GM21447 (cell line): ENCODE results near the gene NCAN.
"Not testable (repeated sequence)": the region's sequence is repeated elsewhere in the genome, so short reads cannot be mapped to it uniquely, and the experiment has no call there.

Experiments used
- ATAC-seq: cut with Tn5 transposase; IDR thresholded peaks from one replicate; pipeline ENCODE4 v1.9.1; 2021; ENCODE audit not compliant: unreplicated experiment

Gene NCAN

DNA sequence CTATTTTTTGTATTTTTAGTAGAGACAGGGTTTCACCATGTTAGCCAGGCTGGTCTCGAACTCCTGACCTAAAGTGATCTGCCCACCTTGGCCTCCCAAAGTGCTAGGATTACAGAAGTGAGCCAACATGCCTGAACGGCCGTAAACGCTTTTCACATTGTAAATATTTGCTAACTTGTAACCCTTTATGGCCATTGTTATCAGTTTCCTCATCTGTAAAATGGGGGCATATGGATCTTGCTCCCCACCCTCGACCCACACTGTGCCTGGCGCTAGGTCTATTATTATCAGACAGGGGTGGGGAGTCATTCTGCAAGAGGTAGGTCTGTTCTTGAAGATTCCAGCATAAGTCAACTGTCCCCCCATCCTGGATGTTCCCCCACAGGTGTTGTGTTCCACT, 11.9 kb downstream of the NCAN start:
- no peak for ATAC-seq

- ATAC-seq: no peak
These were observed 12.5 kb downstream of the NCAN start for GRCh38 chr19:19224150-19224851.

- no peak for ATAC-seq
These were observed 13.2 kb downstream of the NCAN start for GRCh38 chr19:19224852-19225494.

- ATAC-seq: no peak
These were observed 14.4 kb downstream of the NCAN start for GRCh38 chr19:19226204-19226603.

GRCh38 chr19:19226663-19227062, 14.9 kb downstream of the NCAN start:
- ATAC-seq: no peak

DNA sequence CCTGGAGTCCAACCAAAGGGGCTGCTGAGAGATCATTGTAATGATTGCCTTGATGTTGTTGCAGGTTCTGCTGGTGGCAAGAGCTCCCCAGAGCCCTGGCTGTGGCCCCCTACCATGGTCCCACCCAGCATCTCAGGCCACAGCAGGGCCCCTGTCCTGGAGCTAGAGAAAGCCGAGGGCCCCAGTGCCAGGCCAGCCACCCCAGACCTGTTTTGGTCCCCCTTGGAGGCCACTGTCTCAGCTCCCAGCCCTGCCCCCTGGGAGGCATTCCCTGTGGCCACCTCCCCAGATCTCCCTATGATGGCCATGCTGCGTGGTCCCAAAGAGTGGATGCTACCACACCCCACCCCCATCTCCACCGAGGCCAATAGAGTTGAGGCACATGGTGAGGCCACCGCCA, 15.5 kb downstream of the NCAN start:
- no peak for ATAC-seq

- no peak for ATAC-seq
These were observed 17.9 kb downstream of the NCAN start for GRCh38 chr19:19229701-19230100.

DNA sequence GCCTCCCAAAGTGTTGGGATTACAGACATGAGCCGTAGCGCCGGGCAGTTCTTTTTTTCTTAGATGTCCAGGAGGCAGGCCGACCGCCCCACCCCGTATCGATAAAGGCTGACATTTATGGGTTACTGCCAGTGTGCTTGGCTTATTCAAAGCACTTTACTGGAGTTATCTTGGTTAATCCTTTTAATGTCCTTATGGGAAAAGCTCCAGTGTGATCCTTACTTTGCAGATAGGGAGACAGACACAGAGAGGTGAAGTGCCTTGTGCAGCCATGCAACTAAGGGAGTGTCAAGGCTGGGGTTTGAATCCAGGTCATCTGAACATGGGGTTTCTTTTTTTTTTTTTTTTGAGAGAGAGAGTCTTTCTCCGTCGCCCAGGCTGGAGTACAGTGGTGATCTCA, 19.2 kb downstream of the NCAN start:
- no peak for ATAC-seq

GRCh38 chr19:19232261-19232721, 20.5 kb downstream of the NCAN start:
- ATAC-seq: no peak

DNA sequence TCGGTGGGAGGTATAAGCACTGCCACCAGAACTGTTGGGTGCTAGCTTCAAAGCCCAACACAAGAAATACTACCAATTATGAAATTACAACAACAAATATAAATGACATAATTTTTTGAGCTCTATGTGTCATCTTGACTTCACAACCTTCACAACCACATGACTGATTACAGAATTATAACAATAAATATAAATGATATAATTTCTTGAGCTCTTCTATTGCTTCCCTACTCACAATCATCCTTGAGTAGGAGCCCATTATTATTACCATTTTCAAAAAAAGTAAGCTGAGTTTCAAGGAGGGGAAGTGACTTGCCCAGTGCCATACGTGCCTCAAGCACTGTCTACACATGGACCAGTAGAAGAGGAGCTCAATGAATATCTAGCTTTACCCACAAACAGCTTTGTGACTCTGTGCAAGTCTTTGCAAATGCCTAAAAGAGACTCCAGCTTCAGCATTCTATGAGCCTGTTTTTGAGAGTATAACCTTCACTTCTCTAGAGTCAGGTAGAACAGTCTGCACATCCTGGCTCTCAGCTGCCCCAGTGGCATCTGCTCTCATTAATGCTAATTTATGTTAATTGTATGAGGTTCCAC, 22.6 kb downstream of the NCAN start:
- ATAC-seq: no peak

DNA sequence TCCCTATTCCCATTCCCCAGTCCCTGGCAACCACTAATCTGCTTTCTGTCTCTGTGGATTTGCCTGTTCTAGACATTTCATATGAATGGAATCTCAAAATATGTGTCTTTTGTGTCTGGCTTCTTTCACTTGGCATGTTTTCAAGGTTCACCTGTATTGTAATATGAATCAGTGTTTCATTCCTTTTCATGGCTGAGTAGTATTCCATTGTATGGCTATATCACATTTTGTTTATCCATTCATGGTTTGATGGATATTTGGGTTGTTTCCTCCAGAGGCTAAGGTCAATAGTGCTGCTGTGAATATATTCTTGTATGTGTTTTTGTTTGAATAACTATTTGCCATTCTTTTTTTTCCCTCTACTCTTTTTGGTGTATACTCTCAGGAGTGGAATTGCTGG, 24.4 kb downstream of the NCAN start:
- no peak for ATAC-seq

- ATAC-seq: no peak
These were observed 26.6 kb downstream of the NCAN start for GRCh38 chr19:19238126-19238894.

- ATAC-seq: no peak
These were observed 27.9 kb downstream of the NCAN start for GRCh38 chr19:19239675-19240074.

DNA sequence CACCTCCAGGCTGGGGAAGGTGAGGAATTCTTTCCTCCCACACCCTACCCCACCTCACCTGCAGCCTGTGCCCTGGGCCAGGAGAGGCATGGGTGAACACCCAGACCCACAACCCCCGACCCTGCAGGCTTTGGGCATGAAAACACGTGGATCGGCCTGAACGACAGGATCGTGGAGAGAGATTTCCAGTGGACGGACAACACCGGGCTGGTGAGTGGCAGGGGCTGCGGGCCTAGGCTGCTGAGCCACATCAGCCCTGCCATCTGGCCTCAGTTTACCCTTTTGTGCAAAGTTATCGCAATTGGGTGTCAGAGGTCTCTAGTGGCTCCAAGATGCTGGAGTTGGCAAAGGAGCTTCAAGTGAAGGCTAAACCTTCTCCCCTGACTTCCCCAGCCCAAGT, 28.7 kb downstream of the NCAN start:
- no peak for ATAC-seq

- ATAC-seq: no peak
These were observed 38.5 kb downstream of the NCAN start for GRCh38 chr19:19250196-19250801.

DNA sequence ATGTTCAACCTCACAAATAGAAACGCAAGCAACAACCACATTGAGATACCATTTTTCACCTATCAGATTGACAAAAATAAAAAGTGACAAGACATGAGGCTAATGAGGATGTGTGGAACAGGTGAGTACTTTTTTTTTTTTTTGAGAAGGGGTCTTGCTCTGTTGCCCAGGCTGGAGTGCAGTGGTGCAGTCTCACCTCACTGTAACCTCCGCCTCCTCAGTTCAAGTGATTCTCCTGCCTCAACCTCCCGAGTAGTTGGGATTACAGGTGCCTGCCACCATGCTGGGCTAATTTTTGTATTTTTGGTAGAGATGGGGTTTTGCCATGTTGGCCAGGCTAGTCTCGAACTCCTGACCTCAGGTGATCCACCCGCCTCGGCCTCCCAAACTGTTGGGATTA, 41.7 kb downstream of the NCAN start:
- ATAC-seq: not testable (repeated sequence)

GRCh38 chr19:19256072-19256969, 44.6 kb downstream of the NCAN start:
- ATAC-seq: no peak

DNA sequence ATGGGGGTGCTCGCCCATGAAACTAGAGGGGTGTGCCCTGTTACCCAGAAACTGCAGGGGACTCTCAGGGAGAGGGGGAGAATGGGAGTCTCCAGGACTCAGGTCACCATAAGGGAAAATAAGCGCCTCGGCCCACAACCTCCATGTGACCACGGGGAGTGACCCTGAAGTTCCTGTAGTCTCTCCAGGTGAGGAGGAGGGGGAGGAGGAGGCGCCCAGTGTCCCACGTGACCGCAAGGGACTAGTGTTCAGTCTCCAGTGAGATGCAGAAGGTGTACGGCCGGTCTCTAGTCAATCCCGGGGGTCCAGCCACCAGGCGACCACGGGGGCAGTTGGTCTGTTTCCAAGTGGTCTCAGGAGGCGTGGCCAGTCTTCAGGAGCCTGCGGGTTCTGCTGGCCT, 45.4 kb downstream of the NCAN start:
- no peak for ATAC-seq

- ATAC-seq: no peak
These were observed 46.3 kb downstream of the NCAN start for GRCh38 chr19:19257836-19258588.
